Transverse colon (tissue), 4 donors: ENCODE results near the gene CACTIN. TPM values are rescaled to one million over a fixed set of nuclear protein-coding genes. Genes with fewer than 3 reads are reported as not detected.

Experiments
- DNase-seq: peaks from one replicate; pipeline ENCODE4 v3.0.0-alpha.2; 2019
- H3K27ac ChIP-seq, 4 donors: fragments of 200-600 bp; sonication (generic); 2 replicates each; pipeline ENCODE4 v1.5.1; 2016 to 2018; ENCODE audit warnings: inconsistent platforms in 4 of 4
- H3K27me3 ChIP-seq: fragments of 200-600 bp; sonication (generic); 2 replicates; pipeline ENCODE4 v1.5.1; 2017; ENCODE audit warnings: inconsistent platforms
- H3K36me3 ChIP-seq, 4 donors: fragments of 200-600 bp; sonication (generic); 2 replicates each; pipeline ENCODE4 v1.5.1; 2017 to 2019; ENCODE audit warnings: inconsistent platforms in 4 of 4
- H3K4me1 ChIP-seq, 4 donors: fragments of 200-600 bp; sonication (generic); 2 replicates each; pipeline ENCODE4 v1.5.1; 2017 to 2020; ENCODE audit warnings: inconsistent platforms in 4 of 4
- H3K4me3 ChIP-seq, 4 donors: fragments of 200-600 bp; sonication (generic); 1 replicate in 1 of 4; 2 replicates in 3 of 4; pipeline versions ENCODE4 v1.5.1 to v1.6.1; 2017 to 2019; ENCODE audit warnings: inconsistent platforms in 4 of 4
- H3K9me3 ChIP-seq, 2 donors: fragments of 200-600 bp; sonication (generic); 2 replicates each; pipeline ENCODE4 v1.5.1; 2017 to 2019; ENCODE audit warnings: inconsistent platforms in 2 of 2
- EP300 ChIP-seq: sonication (generic); formaldehyde crosslinking; IDR thresholded peaks from one replicate; pipeline ENCODE4 v1.6.1; 2017; ENCODE audit warnings: antibody characterized with exemption, low read depth
- POLR2A ChIP-seq: fragments of 450-650 bp; IDR thresholded peaks from one replicate; pipeline ENCODE4 v1.6.1; 2016; ENCODE audit warnings: antibody characterized with exemption, mild to moderate bottlenecking, moderate library complexity
- POLR2AphosphoS5 ChIP-seq, 3 donors: sonication (generic); formaldehyde crosslinking; IDR thresholded peaks; one replicate each; pipeline ENCODE4 v1.6.1; 2016; ENCODE audit warnings: antibody characterized with exemption in 3 of 3
- WGBS, 2 donors: methylation state at CpG; one replicate each; pipeline ENCODE4 v1.1.5; 2018; ENCODE audit warnings: low coverage in 1 of 2; 5-methylcytosine and 5-hydroxymethylcytosine counted together
- in situ Hi-C, 4 donors: fragments of 200-750 bp; cut with MboI; loops; one replicate each; pipeline versions ENCODE4 v1.15.0 to v1.15.1; 2017; ENCODE audit warnings: low sequenced_read_pairs in 3 of 4, low pct_ligation_motif_present in 1 of 4, low pct_unique_long_range_greater_than_20kb in 1 of 4
- intact Hi-C: fragments of 100-400 bp; cut with DNase I; formaldehyde crosslinking; loops from one replicate; pipeline ENCODE4 v1.15.1; 2023; ENCODE audit warnings: low total_unique reads
- total RNA-seq, 4 donors: library from RNA; depleted of rRNA; stranded (reverse); fragments of >200 nt; gene quantifications; one replicate each; pipeline ENCODE4 v1.1.0, GENCODE V29; 2016
- TF ChIP-seq, protein P1 (sequence below), 5 experiments: fragments of 200-600 bp in 3 of 5; fragments of 450-650 bp in 2 of 5; sonication (generic) in 3 of 5; IDR thresholded peaks; 1 replicate in 2 of 5; 2 replicates in 3 of 5; pipeline ENCODE4 v1.5.1; 2016 to 2017; ENCODE audit warnings: antibody characterized with exemption in 5 of 5, inconsistent platforms in 3 of 5, mild to moderate bottlenecking in 2 of 5, moderate library complexity in 1 of 5

Gene CACTIN
- total RNA-seq, 4 donors from 2014 or later, result 21.9 to 88.4 (median 53.0) TPM

DNA sequence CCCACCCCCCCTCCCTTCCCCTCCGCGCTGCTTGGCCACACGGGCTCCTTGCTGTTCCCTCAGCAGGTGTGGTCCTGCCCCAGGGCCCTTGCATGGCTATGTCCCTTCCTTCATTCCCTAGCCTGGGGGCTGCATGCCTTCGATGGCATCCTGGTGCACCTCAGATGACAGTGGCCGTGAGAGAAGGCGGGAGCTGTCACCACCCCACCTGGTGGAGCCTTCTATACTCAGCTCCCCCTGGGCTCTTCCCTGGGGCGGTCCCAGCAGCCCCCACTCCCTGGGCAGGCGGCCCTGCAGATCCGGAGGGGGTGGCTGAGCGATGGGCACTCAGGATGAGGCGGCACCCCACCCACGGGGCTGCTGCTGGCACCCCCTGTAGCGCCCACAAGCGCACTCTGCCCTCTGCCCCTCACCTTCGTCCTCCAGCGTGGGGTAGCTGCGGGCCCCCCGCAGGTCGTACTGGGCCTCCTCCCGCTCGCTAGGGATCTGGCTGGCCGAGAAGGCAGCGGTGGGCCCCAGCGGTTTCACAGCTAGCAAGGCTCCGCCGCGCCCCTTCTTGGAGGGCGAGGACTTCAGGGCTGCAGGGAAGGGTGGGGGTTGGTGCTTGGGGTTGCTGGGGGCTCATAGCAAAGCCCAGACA lies 17.2 kb upstream of the CACTIN start:
- TF ChIP-seq POLR2A (no peak), POLR2AphosphoS5 (IDR thresholded peaks at IDR 0.05) (no peak), EP300 (no peak)
- TF ChIP-seq, protein P1, sequence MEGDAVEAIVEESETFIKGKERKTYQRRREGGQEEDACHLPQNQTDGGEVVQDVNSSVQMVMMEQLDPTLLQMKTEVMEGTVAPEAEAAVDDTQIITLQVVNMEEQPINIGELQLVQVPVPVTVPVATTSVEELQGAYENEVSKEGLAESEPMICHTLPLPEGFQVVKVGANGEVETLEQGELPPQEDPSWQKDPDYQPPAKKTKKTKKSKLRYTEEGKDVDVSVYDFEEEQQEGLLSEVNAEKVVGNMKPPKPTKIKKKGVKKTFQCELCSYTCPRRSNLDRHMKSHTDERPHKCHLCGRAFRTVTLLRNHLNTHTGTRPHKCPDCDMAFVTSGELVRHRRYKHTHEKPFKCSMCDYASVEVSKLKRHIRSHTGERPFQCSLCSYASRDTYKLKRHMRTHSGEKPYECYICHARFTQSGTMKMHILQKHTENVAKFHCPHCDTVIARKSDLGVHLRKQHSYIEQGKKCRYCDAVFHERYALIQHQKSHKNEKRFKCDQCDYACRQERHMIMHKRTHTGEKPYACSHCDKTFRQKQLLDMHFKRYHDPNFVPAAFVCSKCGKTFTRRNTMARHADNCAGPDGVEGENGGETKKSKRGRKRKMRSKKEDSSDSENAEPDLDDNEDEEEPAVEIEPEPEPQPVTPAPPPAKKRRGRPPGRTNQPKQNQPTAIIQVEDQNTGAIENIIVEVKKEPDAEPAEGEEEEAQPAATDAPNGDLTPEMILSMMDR (IDR thresholded peaks at IDR 0.05), result no peak
- Histone ChIP-seq H3K9me3 (no peaks in the 10 kb centered on the region), H3K4me3 (no peak overlapping the region), H3K27ac (no peak overlapping the region), H3K4me1 (no peaks in the 10 kb centered on the region), H3K36me3 (peaks cover 0 to 7% (median 0%) of the 10 kb centered on the region in 4 donors), H3K27me3 (no peaks in the 10 kb centered on the region)
- DNase-seq, result no peak
- intact Hi-C loops (no loop called here), in situ Hi-C loops (no loop called here)
- WGBS, 2 donors, result 91% methylated on average over 19 of the region's 28 CpGs; no CpG with 5 or more reads in 1 of the 2 donors

DNA sequence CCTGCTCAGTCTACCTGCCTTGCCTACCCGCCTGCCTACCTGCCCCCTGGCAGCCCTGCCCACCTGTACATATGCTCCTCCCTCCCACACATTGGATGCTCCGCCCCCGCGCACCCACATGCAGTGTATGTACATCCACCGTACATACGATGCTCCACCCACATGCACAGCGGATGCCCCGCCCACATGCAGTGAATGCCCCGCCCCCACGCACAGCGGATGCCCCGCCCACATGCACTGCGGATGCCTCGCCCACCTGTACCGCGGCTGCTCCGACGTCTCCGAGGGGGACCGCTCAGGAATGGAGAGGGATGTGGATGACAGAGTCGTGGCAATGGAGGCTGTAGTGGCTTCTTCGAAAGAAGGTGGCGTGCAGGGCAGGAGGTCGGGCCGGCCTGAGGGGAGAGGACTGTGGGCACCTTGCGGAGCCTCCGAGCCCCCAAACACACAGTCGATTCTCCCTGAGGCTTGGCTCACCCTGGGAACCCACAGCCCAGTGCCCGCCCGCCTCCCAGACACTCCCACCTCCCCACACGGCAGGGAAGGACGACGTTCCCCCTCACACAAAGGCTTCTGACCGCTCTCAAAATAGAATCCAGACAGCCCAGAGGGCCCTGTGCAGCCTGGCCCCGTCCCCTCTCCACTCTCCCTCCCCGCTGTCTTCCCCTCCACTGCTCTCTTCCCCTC lies 16.5 kb upstream of the CACTIN start:
- 80 to 89% methylated on average over 2 to 36 of the region's 36 CpGs for WGBS, 2 donors
- H3K36me3 ChIP-seq, result peaks cover 0 to 13% (median 2%) of the 10 kb centered on the region in 4 donors
- in situ Hi-C loops, result no loop called here

DNA sequence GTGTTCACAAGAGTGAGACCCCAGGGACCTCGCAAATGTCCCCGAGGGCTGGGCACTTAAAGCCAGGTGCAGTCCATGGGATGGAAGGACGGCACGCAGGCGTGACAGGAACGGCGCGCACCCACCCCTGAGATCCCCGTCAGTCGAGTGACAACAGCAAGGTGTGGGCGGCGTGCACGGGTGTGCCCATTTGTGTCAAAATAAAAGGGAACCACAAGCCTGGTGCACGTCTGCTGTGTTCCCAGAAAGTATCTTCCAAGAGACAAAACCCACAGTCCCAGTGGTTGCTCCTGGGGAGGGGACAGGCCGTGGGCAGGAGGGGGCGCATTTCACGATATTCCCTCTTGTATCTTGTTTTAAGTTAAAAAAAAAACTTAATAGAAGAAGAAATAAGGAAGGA lies 15.7 kb upstream of the CACTIN start:
- WGBS, 2 donors, result 93 to 99% methylated on average over 13 to 17 of the region's 17 CpGs
- Histone ChIP-seq H3K36me3 (peaks cover 0 to 13% (median 2%) of the 10 kb centered on the region in 4 donors), H3K4me3 (no peak overlapping the region), H3K9me3 (no peaks in the 10 kb centered on the region), H3K27me3 (no peaks in the 10 kb centered on the region), H3K27ac (no peak overlapping the region), H3K4me1 (no peaks in the 10 kb centered on the region)
- no peak for TF ChIP-seq POLR2A
- TF ChIP-seq, protein P1 (IDR thresholded peaks at IDR 0.05), result no peak
- TF ChIP-seq EP300, result no peak
- TF ChIP-seq POLR2AphosphoS5 (IDR thresholded peaks at IDR 0.05), result no peak
- intact Hi-C loops, result no loop called here
- no peak for DNase-seq
- in situ Hi-C loops, result no loop called here

More for the DNA sequence above, 16.5 kb upstream of the CACTIN start:
- Histone ChIP-seq H3K27ac (no peak overlapping the region), H3K9me3 (no peaks in the 10 kb centered on the region), H3K4me1 (no peaks in the 10 kb centered on the region), H3K4me3 (no peak overlapping the region), H3K27me3 (no peaks in the 10 kb centered on the region)
- TF ChIP-seq POLR2AphosphoS5 (IDR thresholded peaks at IDR 0.05) (no peak), EP300 (no peak), POLR2A (no peak)
- TF ChIP-seq, protein P1 (IDR thresholded peaks at IDR 0.05), result no peak
- no peak for DNase-seq
- intact Hi-C loops, result no loop called here

DNA sequence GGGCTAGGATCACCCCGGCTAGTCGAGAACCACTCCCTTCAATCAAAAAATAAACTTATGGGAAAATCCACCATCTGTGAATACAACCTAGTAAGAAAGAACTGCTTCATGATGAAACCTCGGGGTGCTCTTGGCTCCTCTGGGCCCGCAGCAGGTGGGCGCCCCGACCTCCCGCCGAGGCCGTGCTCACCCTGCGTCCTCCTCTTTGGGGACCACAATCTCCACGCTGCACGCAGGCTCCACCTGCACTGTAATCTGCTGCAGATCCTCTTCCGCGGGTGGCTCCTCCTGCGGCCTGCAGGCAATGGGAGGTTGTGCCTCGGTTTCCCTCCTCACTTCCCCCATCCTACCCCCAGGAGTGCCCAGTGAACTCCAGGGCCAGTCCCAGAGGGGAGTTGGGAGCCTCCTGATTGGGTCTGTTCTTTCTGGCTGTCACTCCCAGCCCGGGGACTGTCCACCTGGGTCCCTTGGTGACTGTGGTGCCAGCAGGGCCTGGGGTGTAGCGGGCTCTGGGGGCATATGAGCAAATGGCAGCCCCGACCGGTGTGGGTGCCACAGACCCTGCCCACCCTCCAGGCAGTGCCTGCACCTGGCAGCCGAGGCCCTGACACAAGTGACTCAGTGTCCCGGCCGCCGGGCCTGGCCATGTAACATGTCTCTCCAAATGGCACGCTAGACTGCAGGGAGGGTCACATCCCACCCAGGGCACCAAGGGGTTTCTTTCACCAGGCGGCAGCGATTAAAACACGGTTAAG lies 15.1 kb upstream of the CACTIN start:
- Histone ChIP-seq H3K27ac (no peak overlapping the region), H3K36me3 (peaks cover 0 to 13% (median 2%) of the 10 kb centered on the region in 4 donors), H3K4me3 (no peak overlapping the region), H3K27me3 (no peaks in the 10 kb centered on the region), H3K4me1 (no peaks in the 10 kb centered on the region), H3K9me3 (no peaks in the 10 kb centered on the region)
- intact Hi-C loops (no loop called here), in situ Hi-C loops (no loop called here)
- TF ChIP-seq EP300, result no peak
- TF ChIP-seq POLR2AphosphoS5 (IDR thresholded peaks at IDR 0.05), result no peak
- TF ChIP-seq POLR2A, result no peak
- TF ChIP-seq, protein P1 (IDR thresholded peaks at IDR 0.05), result no peak
- WGBS, 2 donors, result 93% methylated on average over 28 of the region's 28 CpGs; no CpG with 5 or more reads in 1 of the 2 donors
- DNase-seq, result no peak
